HEK293 (cell line): ENCODE data around the gene GRN.

Source experiments
- CTCF ChIA-PET: fragments of 350-600 bp; formaldehyde crosslinking; extraction: SDS; loops from one replicate; lab custom pipeline; 2021; ENCODE audit warnings: antibody characterized with exemption; lab: Yijun Ruan, JAX
- POLR2A ChIA-PET: fragments of 300-600 bp; formaldehyde crosslinking; extraction: SDS; loops from one replicate; lab custom pipeline; 2020; ENCODE audit warnings: antibody characterized with exemption, inconsistent platforms; lab: Yijun Ruan, JAX
- H3K27ac ChIP-seq: fragments of 200-500 bp; sonication (Bioruptor generic); 2 replicates; pipeline ENCODE4 v1.5.1; 2014; ENCODE audit warnings: low read depth, low read length, control low read depth, inconsistent platforms; ENCODE audit errors: extremely low read depth
- H3K36me3 ChIP-seq, 2 experiments: fragments of 200-500 bp in 1 of 2; sonication (Bioruptor generic) in 1 of 2; 1 replicate in 1 of 2; 2 replicates in 1 of 2; pipeline ENCODE4 v1.5.1; 2014 to 2017; ENCODE audit warnings: inconsistent platforms in 2 of 2, low read length in 2 of 2; ENCODE audit not compliant: control insufficient read depth in 2 of 2, insufficient read depth in 1 of 2
- H3K4me1 ChIP-seq: fragments of 200-500 bp; sonication (Bioruptor generic); 2 replicates; pipeline ENCODE4 v1.5.1; 2014; ENCODE audit warnings: mild to moderate bottlenecking, low read length, inconsistent platforms; ENCODE audit not compliant: control insufficient read depth, insufficient read depth
- H3K4me3 ChIP-seq: 2 replicates; pipeline ENCODE4 v1.5.1; 2011; ENCODE audit warnings: low read depth, mild to moderate bottlenecking, control low read depth, low read length, moderate library complexity
- H3K9me3 ChIP-seq: fragments of 200-500 bp; sonication (Bioruptor generic); 2 replicates; pipeline ENCODE4 v1.5.1; 2014; ENCODE audit warnings: low read depth, low read length, inconsistent platforms; ENCODE audit not compliant: control insufficient read depth, insufficient read depth
- EGR2 ChIP-seq: fragments of 450-650 bp; formaldehyde crosslinking; IDR thresholded peaks from 2 replicates; pipeline ENCODE4 v1.5.1; 2016; ENCODE audit warnings: low read depth, missing biosample characterization, missing genetic modification characterization
- GLIS2 ChIP-seq: fragments of 450-650 bp; formaldehyde crosslinking; IDR thresholded peaks from 2 replicates; pipeline ENCODE4 v1.5.1; 2016; ENCODE audit warnings: missing biosample characterization, missing genetic modification characterization
- PRDM10 ChIP-seq: fragments of 450-650 bp; formaldehyde crosslinking; IDR thresholded peaks from 2 replicates; pipeline ENCODE4 v1.5.1; 2016; ENCODE audit warnings: missing biosample characterization, missing genetic modification characterization
- SCRT2 ChIP-seq: fragments of 450-650 bp; formaldehyde crosslinking; IDR thresholded peaks from 2 replicates; pipeline ENCODE4 v1.5.1; 2016; ENCODE audit warnings: missing biosample characterization, missing genetic modification characterization
- SP2 ChIP-seq: fragments of 450-650 bp; formaldehyde crosslinking; IDR thresholded peaks from 2 replicates; pipeline ENCODE4 v1.5.1; 2016; ENCODE audit warnings: missing biosample characterization, missing genetic modification characterization
- TCF7L2 ChIP-seq: IDR thresholded peaks from 2 replicates; pipeline ENCODE4 v1.6.1; 2011; ENCODE audit warnings: low read depth, mild to moderate bottlenecking, inconsistent platforms, low read length, moderate library complexity, borderline replicate concordance
- YY1 ChIP-seq: fragments of 450-650 bp; formaldehyde crosslinking; IDR thresholded peaks from 2 replicates; pipeline ENCODE4 v1.5.1; 2018; ENCODE audit warnings: missing biosample characterization, missing genetic modification characterization
- ZIC2 ChIP-seq: fragments of 450-650 bp; formaldehyde crosslinking; IDR thresholded peaks from 2 replicates; pipeline ENCODE4 v1.5.1; 2016; ENCODE audit warnings: missing biosample characterization, missing genetic modification characterization
- ZNF18 ChIP-seq: fragments of 450-650 bp; formaldehyde crosslinking; IDR thresholded peaks from 2 replicates; pipeline ENCODE4 v1.5.1; 2016; ENCODE audit warnings: missing biosample characterization, missing genetic modification characterization
- ZNF302 ChIP-seq: fragments of 450-650 bp; formaldehyde crosslinking; IDR thresholded peaks from 2 replicates; pipeline ENCODE4 v1.5.1; 2016; ENCODE audit warnings: missing biosample characterization, missing genetic modification characterization, low read depth
- ZNF354C ChIP-seq: fragments of 450-650 bp; formaldehyde crosslinking; IDR thresholded peaks from 2 replicates; pipeline ENCODE4 v1.5.1; 2016; ENCODE audit warnings: missing biosample characterization, missing genetic modification characterization, low read depth, borderline replicate concordance
- ZNF433 ChIP-seq: fragments of 450-650 bp; formaldehyde crosslinking; IDR thresholded peaks from 2 replicates; pipeline ENCODE4 v1.5.1; 2016; ENCODE audit warnings: missing biosample characterization, missing genetic modification characterization, low read depth
- ZNF558 ChIP-seq: fragments of 450-650 bp; formaldehyde crosslinking; IDR thresholded peaks from 2 replicates; pipeline ENCODE4 v1.5.1; 2016; ENCODE audit warnings: missing biosample characterization, missing genetic modification characterization
- ZNF621 ChIP-seq: fragments of 450-650 bp; formaldehyde crosslinking; IDR thresholded peaks from 2 replicates; pipeline ENCODE4 v1.5.1; 2017; ENCODE audit warnings: missing biosample characterization, missing genetic modification characterization
- ZNF629 ChIP-seq: fragments of 450-650 bp; formaldehyde crosslinking; IDR thresholded peaks from 2 replicates; pipeline ENCODE4 v1.5.1; 2017; ENCODE audit warnings: missing biosample characterization, missing genetic modification characterization
- ZXDB ChIP-seq: fragments of 450-650 bp; formaldehyde crosslinking; IDR thresholded peaks from 2 replicates; pipeline ENCODE4 v1.5.1; 2016; ENCODE audit warnings: missing biosample characterization, missing genetic modification characterization
- TF ChIP-seq, protein P1 (sequence below): fragments of 450-650 bp; formaldehyde crosslinking; IDR thresholded peaks from 2 replicates; pipeline ENCODE4 v1.5.1; 2016; ENCODE audit warnings: missing biosample characterization, missing genetic modification characterization
- TF ChIP-seq, protein P2 (sequence below): fragments of 450-650 bp; formaldehyde crosslinking; IDR thresholded peaks from 2 replicates; pipeline ENCODE4 v1.5.1; 2016; ENCODE audit warnings: missing biosample characterization, missing genetic modification characterization

GRN gene

GRCh38 chr17:44374306-44375195 lies 29.4 kb downstream of the GRN start (continued):
- no peak for TF ChIP-seq SCRT2 (tag by site-specific recombination)
- TF ChIP-seq ZNF18 (tag by site-specific recombination): no peak
- TF ChIP-seq ZNF558 (tag by site-specific recombination): no peak
- TF ChIP-seq SP2 (tag by site-specific recombination): peak; percentile 40; the same call in 1 of the 2 replicates

DNA sequence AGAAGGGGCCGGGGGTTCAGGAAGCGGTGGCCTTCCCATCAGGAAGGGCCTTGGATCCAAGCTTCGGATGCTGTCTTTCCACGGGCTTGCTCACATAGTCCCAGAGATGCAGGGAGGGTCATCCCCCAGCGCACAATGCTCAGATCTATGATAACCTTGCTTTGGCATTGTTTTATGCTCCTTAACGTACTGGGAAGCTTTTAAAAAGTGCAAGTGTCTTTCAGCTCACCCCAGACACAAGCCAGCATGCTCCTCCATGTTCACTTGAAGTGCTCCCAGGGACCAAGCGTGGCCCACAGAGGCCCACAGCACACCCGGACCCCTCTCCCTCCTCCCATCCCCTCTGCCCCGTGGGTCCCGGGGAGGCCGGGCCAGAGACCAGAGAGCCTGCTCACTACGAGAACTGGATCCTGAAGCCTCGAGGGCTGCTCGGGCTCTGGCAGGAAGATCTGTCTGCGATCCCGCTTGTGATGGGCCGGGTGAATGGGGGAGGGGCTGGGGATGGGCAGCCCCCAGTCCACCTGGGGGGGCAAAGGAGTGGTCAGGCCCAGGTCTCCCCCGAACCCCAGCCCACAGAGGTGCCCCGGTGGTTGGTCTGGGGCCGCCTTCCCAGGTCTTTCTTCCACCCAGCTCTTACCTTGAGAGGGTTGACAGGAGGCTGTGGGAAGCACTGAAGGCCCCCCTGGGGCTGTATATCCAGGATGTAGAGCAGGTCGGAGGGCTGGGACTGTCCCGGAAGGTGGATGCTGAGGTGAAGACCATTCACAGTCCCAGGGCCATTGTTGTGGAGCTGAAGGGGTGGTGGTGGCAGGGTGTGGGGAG lies 30.3 kb downstream of the GRN start:
- no peak for TF ChIP-seq EGR2 (tag by site-specific recombination)
- TF ChIP-seq GLIS2 (tag by site-specific recombination): peak; percentile 26; the same call in 1 of the 2 replicates
- H3K9me3 ChIP-seq: no peaks in the 10 kb centered on the region
- no peak overlapping the region for H3K27ac ChIP-seq
- ChIA-PET CTCF (interaction anchor here (0.6 to 2.3 kb wide), 11 partner anchors 8 to 622 kb away, joined by 3 to 19 read pairs (median 4); partner anchors contain the start of gene FAM171A2), POLR2A (interaction anchor here (1.1 kb wide), 1 partner anchor 189 kb away, joined by 8 read pairs; the partner anchor contains the start of gene TMUB2)
- H3K4me3 ChIP-seq: no peak overlapping the region
- H3K4me1 ChIP-seq: no peaks in the 10 kb centered on the region
- H3K36me3 ChIP-seq: no peaks in the 10 kb centered on the region

DNA sequence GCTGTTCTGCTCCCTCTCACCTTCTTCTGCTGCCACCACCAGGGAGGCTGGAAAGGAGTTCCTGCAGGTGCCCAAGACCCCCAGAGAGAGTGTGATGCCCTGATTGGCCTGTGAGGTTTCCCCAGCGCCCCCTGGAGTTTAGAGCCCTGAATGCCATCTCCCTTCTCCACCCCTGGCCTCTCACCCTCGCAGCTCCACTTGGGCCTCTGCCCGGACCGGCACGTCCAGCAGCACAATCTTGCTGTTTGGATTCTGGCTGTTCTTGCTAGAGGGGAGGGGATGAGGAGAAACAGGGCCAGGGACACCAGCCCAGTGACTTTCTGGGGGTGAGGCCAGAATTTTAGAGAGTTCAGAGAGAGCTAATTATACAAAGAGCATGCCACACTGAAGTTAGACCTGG lies 31.0 kb downstream of the GRN start:
- TF ChIP-seq, protein P1, sequence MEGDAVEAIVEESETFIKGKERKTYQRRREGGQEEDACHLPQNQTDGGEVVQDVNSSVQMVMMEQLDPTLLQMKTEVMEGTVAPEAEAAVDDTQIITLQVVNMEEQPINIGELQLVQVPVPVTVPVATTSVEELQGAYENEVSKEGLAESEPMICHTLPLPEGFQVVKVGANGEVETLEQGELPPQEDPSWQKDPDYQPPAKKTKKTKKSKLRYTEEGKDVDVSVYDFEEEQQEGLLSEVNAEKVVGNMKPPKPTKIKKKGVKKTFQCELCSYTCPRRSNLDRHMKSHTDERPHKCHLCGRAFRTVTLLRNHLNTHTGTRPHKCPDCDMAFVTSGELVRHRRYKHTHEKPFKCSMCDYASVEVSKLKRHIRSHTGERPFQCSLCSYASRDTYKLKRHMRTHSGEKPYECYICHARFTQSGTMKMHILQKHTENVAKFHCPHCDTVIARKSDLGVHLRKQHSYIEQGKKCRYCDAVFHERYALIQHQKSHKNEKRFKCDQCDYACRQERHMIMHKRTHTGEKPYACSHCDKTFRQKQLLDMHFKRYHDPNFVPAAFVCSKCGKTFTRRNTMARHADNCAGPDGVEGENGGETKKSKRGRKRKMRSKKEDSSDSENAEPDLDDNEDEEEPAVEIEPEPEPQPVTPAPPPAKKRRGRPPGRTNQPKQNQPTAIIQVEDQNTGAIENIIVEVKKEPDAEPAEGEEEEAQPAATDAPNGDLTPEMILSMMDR (tag by site-specific recombination): peak; percentile 15; the same call in 1 of the 2 replicates
- TF ChIP-seq YY1 (tag by site-specific recombination) (no peak), ZIC2 (tag by site-specific recombination) (0 out of 2 replicates have a peak, but pooled peaks have one; percentile 10), TCF7L2 (no peak), ZNF433 (tag by site-specific recombination) (no peak), ZNF302 (tag by site-specific recombination) (no peak), ZNF629 (tag by site-specific recombination) (no peak)
- TF ChIP-seq, all 188 proteins: peak for 2
- ChIA-PET CTCF (interaction anchor here (0.6 to 2.3 kb wide), 12 partner anchors 9 to 218 kb away, joined by 3 to 19 read pairs (median 4); partner anchors contain the start of gene FAM171A2), POLR2A (interaction anchor here (0.7 to 1.1 kb wide), 2 partner anchors 109 to 190 kb away, joined by 3 to 8 read pairs; partner anchors contain the start of gene TMUB2)
- no peak overlapping the region for H3K27ac ChIP-seq
- no peaks in the 10 kb centered on the region for H3K4me1 ChIP-seq
- no peak overlapping the region for H3K4me3 ChIP-seq
- H3K36me3 ChIP-seq: no peaks in the 10 kb centered on the region
- H3K9me3 ChIP-seq: no peaks in the 10 kb centered on the region

- Histone ChIP-seq H3K4me3 (no peak overlapping the region), H3K4me1 (no peaks in the 10 kb centered on the region), H3K9me3 (no peaks in the 10 kb centered on the region), H3K36me3 (no peaks in the 10 kb centered on the region), H3K27ac (no peak overlapping the region)
- POLR2A ChIA-PET: interaction anchor here (0.7 kb wide), 1 partner anchor 110 kb away, joined by 3 read pairs; no protein-coding TSS in a partner anchor
- CTCF ChIA-PET: interaction anchor here (1.0 to 2.0 kb wide), 7 partner anchors 9 to 147 kb away, joined by 3 to 19 read pairs (median 6); partner anchors contain the start of gene FAM171A2
- no peak for TF ChIP-seq ZNF621 (tag by site-specific recombination)
- TF ChIP-seq ZNF354C: no peak
- no peak for TF ChIP-seq PRDM10 (tag by site-specific recombination)
- TF ChIP-seq, protein P2, sequence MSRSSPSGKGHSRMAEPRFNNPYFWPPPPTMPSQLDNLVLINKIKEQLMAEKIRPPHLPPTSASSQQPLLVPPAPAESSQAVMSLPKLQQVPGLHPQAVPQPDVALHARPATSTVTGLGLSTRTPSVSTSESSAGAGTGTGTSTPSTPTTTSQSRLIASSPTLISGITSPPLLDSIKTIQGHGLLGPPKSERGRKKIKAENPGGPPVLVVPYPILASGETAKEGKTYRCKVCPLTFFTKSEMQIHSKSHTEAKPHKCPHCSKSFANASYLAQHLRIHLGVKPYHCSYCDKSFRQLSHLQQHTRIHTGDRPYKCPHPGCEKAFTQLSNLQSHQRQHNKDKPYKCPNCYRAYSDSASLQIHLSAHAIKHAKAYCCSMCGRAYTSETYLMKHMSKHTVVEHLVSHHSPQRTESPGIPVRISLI (tag by site-specific recombination): no peak
- no peak for TF ChIP-seq ZXDB
Measured at GRCh38 chr17:44376779-44377178, 31.7 kb downstream of the GRN start.
